ENCODE measurements around the gene TRIM13.

GRCh38 chr13:50015750-50016149 is 18.9 kb downstream of the TRIM13 start:
- TF ChIP-seq POLR2A (IDR thresholded peaks at IDR 0.05) (no peak), CTCF (IDR thresholded peaks at IDR 0.05) (no peak)

Measured in adrenal gland (tissue), 5 donors.